Chondrocyte (in vitro differentiated cells): Measurements from ENCODE around the gene EPHB1. TPM values are rescaled to one million over a fixed set of nuclear protein-coding genes. Genes with fewer than 3 reads are reported as not detected.

ENCODE experiments used
- DNase-seq: peaks from one replicate; pipeline ENCODE4 v3.0.0; 2021; ENCODE audit warnings: mixed read lengths, low spot score
- H3K27ac Mint-ChIP-seq: one replicate; pipeline ENCODE4 v1.8.0; 2021; ENCODE audit warnings: mild to moderate bottlenecking, moderate library complexity, mixed read lengths; ENCODE audit not compliant: unreplicated experiment
- H3K27me3 Mint-ChIP-seq: 2 replicates; pipeline ENCODE4 v1.8.0; 2021; ENCODE audit warnings: low read depth, mixed read lengths
- H3K36me3 Mint-ChIP-seq: 2 replicates; pipeline ENCODE4 v1.8.0; 2021; ENCODE audit warnings: low read depth, mixed read lengths
- H3K4me1 Mint-ChIP-seq: 2 replicates; pipeline ENCODE4 v1.8.0; 2021; ENCODE audit warnings: low read depth, mild to moderate bottlenecking, mixed read lengths
- H3K4me3 Mint-ChIP-seq: one replicate; pipeline ENCODE4 v1.8.0; 2021; ENCODE audit warnings: mild to moderate bottlenecking, moderate library complexity, mixed read lengths; ENCODE audit not compliant: unreplicated experiment
- H3K9me3 Mint-ChIP-seq: 2 replicates; pipeline ENCODE4 v1.8.0; 2021; ENCODE audit warnings: low read depth, mixed read lengths
- total RNA-seq: library from RNA; stranded (reverse); gene quantifications from 3 replicates; pipeline ENCODE4 v1.2.1, GENCODE V29; 2021
- TF ChIP-seq, protein P1 (sequence below): fragments of 200-600 bp; sonication (generic); IDR thresholded peaks from 2 replicates; pipeline ENCODE4 v1.5.0; 2021; ENCODE audit warnings: antibody characterized with exemption, mild to moderate bottlenecking, moderate library complexity

Gene EPHB1
- total RNA-seq, 1 donor from 2014 or later = 1.7 TPM

DNA sequence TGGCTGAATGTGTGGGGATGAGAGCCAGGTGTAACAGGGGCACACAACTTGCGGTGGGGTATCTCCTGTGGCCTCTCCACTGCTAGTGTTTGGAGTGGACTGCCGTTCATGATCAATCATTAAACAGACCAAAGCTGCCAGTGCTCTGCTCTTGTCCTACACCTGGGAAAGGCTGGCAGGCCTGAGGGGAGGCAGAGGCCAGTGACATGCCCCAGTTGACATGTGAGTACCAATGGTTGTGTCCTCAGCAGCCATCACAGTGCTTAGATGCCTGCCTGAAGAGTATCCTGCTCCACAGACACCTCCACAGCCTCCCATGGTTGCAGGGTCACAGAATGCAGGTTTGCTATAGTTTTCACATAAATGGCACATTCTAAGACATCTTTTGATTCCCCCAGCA, 348.4 kb downstream of the EPHB1 start:
- DNase-seq = no peak
- TF ChIP-seq, protein P1, sequence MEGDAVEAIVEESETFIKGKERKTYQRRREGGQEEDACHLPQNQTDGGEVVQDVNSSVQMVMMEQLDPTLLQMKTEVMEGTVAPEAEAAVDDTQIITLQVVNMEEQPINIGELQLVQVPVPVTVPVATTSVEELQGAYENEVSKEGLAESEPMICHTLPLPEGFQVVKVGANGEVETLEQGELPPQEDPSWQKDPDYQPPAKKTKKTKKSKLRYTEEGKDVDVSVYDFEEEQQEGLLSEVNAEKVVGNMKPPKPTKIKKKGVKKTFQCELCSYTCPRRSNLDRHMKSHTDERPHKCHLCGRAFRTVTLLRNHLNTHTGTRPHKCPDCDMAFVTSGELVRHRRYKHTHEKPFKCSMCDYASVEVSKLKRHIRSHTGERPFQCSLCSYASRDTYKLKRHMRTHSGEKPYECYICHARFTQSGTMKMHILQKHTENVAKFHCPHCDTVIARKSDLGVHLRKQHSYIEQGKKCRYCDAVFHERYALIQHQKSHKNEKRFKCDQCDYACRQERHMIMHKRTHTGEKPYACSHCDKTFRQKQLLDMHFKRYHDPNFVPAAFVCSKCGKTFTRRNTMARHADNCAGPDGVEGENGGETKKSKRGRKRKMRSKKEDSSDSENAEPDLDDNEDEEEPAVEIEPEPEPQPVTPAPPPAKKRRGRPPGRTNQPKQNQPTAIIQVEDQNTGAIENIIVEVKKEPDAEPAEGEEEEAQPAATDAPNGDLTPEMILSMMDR = no peak
- no peaks in the 10 kb centered on the region for H3K27me3 Mint-ChIP-seq
- no peak overlapping the region for H3K4me3 Mint-ChIP-seq
- no peaks in the 10 kb centered on the region for H3K4me1 Mint-ChIP-seq
- no peaks in the 10 kb centered on the region for H3K9me3 Mint-ChIP-seq
- no peak overlapping the region for H3K27ac Mint-ChIP-seq
- H3K36me3 Mint-ChIP-seq = no peaks in the 10 kb centered on the region

DNA sequence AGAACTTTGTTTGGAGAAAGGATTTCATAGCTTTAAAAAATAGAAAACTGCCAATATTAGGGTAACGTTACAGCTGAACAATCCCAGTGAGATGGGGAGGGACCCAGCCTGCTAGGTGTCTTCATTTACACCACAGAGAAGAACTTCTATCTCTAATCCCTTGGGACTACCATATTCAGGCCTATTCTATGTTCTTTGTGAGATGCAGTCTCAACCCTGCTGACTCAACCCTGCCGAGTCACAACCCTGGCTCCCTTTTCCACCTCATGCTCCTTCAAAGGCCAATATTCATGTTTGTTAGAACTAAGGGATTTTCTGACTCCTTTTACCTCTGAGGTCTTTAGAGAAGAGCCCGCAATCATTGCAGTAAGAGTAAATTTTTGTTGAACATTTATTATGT, 350.5 kb downstream of the EPHB1 start:
- Mint-ChIP-seq H3K27ac (no peak overlapping the region), H3K4me1 (no peaks in the 10 kb centered on the region), H3K9me3 (no peaks in the 10 kb centered on the region), H3K36me3 (no peaks in the 10 kb centered on the region), H3K4me3 (no peak overlapping the region), H3K27me3 (peaks cover 3% of the 10 kb centered on the region)
- DNase-seq = no peak
- TF ChIP-seq, protein P1 = no peak

DNA sequence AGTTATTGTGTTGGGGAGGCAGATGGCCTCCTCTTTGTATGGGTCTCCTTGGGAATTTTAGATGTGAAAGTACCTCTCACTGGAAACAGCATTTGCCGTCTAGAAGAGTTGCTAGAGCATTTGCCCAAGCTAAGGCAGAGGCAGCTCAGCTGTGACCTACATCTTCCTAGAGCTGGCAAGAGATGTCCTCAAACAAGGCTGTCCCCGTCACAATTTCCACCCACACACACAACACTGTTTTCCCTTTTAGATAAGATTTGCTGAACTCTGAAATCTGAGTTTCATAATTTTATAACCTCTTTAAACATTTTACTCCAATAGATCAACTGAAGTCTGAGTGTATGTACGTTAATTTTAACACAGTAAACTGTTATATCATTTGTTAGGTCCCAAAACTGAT, 352.6 kb downstream of the EPHB1 start:
- no peaks in the 10 kb centered on the region for H3K4me1 Mint-ChIP-seq
- peaks cover 3% of the 10 kb centered on the region for H3K27me3 Mint-ChIP-seq
- H3K9me3 Mint-ChIP-seq = no peaks in the 10 kb centered on the region
- no peak overlapping the region for H3K27ac Mint-ChIP-seq
- H3K4me3 Mint-ChIP-seq = no peak overlapping the region
- DNase-seq = no peak
- H3K36me3 Mint-ChIP-seq = no peaks in the 10 kb centered on the region
- TF ChIP-seq, protein P1 = no peak

DNA sequence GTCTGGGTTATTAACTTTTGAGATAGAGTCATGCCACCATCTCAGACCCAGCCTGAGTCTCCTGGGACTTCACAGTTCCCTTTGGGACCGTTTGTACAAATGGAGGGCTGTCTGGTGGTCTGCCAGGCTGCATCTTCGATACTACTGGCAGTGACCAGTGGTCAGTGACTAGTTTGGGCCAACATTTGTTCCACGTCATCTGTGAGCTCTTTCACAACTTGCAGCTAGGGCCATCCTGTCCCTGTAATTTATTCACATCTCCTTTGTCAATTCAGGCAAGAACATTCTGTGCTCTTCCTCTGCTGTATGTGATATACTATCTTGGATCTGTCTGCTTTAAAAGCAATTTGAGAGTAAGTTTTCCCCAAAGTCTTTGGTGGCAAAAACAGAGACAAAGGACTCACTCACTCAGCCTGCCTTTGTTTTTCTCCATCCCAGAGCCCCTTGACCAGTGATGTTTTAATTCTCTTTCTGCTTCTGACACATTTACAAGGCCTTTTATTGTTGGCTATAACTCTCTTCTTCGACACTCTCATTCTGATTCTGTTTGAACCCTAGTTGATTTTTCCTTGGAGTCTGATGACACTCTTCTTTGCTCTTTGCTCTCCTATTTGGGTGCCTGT, 353.4 kb downstream of the EPHB1 start:
- no peaks in the 10 kb centered on the region for H3K36me3 Mint-ChIP-seq
- H3K9me3 Mint-ChIP-seq = no peaks in the 10 kb centered on the region
- DNase-seq = no peak
- TF ChIP-seq, protein P1 = no peak
- H3K27me3 Mint-ChIP-seq = peaks cover 3% of the 10 kb centered on the region
- H3K27ac Mint-ChIP-seq = no peak overlapping the region
- H3K4me3 Mint-ChIP-seq = no peak overlapping the region
- H3K4me1 Mint-ChIP-seq = no peaks in the 10 kb centered on the region

DNA sequence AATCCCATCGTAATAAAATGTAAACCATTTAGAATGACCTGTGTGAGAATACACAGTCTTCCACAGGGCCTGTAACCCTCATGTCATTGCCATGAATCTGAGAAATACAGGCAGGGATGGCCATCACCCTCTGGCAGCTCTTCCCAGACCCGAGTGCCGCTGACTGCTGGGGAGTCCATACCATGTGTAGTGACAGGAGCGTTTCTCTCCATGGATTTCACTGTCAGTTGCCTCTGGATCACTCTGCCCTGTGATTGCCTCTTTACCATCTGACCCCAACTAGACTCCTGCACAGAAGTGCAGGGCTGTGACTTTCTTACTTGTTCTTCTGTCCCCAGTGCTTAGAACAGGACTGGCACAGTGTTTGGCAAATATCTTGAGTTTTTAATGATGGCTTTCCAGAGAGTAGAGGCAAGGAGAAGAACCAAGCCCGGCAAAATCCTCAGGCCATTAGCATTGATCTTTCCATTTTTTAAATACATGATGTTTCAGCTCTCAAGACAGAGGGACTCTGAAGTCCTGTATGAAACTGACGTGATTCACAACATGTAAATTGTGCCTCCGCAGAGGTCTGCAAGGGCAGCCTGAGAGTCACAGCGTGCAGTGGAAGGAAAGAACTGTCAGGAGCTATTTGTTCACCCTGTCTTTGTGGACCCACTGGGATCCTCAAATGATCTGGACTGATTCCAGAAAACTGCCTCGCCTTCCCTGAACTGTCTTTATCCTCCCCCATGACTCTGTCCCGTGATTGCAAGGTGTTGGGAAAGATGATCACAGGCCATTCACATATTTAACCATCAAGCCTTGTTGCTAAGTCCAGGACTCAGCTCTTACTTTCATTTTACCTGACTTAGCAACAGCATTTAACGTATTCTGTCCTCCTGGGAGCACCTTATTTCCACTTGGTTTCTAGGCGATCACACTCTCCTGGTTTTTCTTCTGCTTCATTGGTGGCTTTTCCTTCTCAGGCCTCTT, 354.9 kb downstream of the EPHB1 start:
- Mint-ChIP-seq H3K4me1 (no peaks in the 10 kb centered on the region), H3K9me3 (no peaks in the 10 kb centered on the region), H3K27ac (no peak overlapping the region), H3K36me3 (no peaks in the 10 kb centered on the region), H3K27me3 (peaks cover 3% of the 10 kb centered on the region), H3K4me3 (no peak overlapping the region)
- TF ChIP-seq, protein P1 = no peak
- DNase-seq = no peak
